Effector memory CD4-positive, alpha-beta T cell (primary cell): ENCODE data around the gene RAP1GAP.

Source experiments
- DNase-seq, 3 donors: peaks; one replicate each; pipeline ENCODE4 v3.0.0-alpha.2; 2020
- H3K27ac ChIP-seq: 2 replicates; pipeline ENCODE4 v1.7.0; 2013; ENCODE audit warnings: mild to moderate bottlenecking, low read length, moderate library complexity; ENCODE audit not compliant: insufficient read depth, poor library complexity, severe bottlenecking
- H3K27me3 ChIP-seq: replicated peaks from 2 replicates; pipeline ENCODE4 v1.7.0; 2013; ENCODE audit warnings: mild to moderate bottlenecking, low read length; ENCODE audit not compliant: insufficient read depth, control insufficient read depth, poor library complexity, severe bottlenecking
- H3K36me3 ChIP-seq: 2 replicates; pipeline ENCODE4 v1.7.0; 2013; ENCODE audit warnings: mild to moderate bottlenecking, low read length, moderate library complexity; ENCODE audit not compliant: control insufficient read depth, insufficient read depth
- H3K4me1 ChIP-seq: 2 replicates; pipeline ENCODE4 v1.7.0; 2013; ENCODE audit warnings: low read length, mild to moderate bottlenecking; ENCODE audit not compliant: control insufficient read depth, insufficient read depth, poor library complexity, severe bottlenecking
- H3K4me3 ChIP-seq: 2 replicates; pipeline ENCODE4 v1.7.0; 2013; ENCODE audit warnings: low read length, low read depth, mild to moderate bottlenecking; ENCODE audit not compliant: insufficient read depth, poor library complexity, severe bottlenecking
- H3K9me3 ChIP-seq: 2 replicates; pipeline ENCODE4 v1.7.0; 2013; ENCODE audit warnings: mild to moderate bottlenecking, low read length, moderate library complexity; ENCODE audit not compliant: control insufficient read depth

Gene RAP1GAP

GRCh38 chr1:21610027-21610426, 59.1 kb downstream of the RAP1GAP start:
- H3K36me3 ChIP-seq = no peaks in the 10 kb centered on the region
- H3K4me1 ChIP-seq = peaks cover 4% of the 10 kb centered on the region
- no peak overlapping the region for H3K27ac ChIP-seq
- H3K9me3 ChIP-seq = no peaks in the 10 kb centered on the region
- no peak overlapping the region for H3K4me3 ChIP-seq
- H3K27me3 ChIP-seq = no peaks in the 10 kb centered on the region
- DNase-seq = no peak

GRCh38 chr1:21608798-21609197, 60.4 kb downstream of the RAP1GAP start:
- H3K4me1 ChIP-seq = peaks cover 4% of the 10 kb centered on the region
- H3K9me3 ChIP-seq = no peaks in the 10 kb centered on the region
- no peaks in the 10 kb centered on the region for H3K36me3 ChIP-seq
- H3K27me3 ChIP-seq = no peaks in the 10 kb centered on the region
- H3K27ac ChIP-seq = no peak overlapping the region
- DNase-seq = no peak
- no peak overlapping the region for H3K4me3 ChIP-seq

DNA sequence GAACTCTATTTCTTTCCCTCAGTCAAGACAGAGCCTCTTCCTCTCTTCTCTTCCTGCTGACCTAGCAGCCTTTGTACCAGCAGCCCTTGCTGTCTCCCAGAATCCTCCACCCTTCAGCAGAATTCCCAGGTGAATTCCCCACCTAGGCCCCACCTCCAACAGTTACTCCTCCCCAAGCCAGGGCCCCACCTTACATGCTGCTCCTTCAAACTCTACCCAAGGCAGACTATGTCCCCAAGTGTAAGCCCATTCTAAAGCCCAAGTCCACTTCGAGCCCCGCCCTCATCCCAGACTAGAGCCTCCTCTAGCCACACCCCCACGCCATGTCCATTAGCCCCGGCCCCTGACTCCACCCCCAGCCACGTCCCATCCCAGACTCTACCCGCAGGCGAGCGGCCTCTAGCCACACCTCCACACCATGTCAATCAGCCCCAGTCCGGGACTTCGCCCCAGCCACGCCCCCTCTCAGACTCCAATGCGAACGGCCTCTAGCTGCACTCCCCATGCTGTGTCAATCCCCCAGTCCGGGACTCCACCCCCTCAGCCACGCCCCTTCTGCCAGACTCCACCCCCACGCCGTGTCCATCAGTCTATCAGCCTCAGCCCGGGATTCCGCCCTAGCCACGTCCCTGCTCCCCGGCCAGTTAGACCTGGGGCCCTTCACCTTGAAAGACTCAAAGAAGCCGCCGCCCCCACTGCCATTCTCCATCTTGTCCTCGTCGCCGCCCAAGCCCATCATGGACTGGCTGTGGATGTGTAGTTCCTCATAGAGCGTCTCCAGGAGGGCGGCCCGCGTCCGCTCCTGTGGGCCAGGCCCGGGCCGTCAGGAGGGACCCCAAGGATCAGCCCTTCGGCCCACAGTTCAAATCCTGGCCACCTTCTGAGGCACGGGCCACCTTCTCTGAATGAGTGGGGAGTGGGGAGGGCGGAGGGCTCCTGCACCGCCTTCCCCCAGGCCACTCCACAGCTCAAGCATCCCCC, 61.3 kb downstream of the RAP1GAP start:
- no peak overlapping the region for H3K4me3 ChIP-seq
- H3K27ac ChIP-seq = no peak overlapping the region
- DNase-seq = no peak
- no peaks in the 10 kb centered on the region for H3K9me3 ChIP-seq
- no peaks in the 10 kb centered on the region for H3K27me3 ChIP-seq
- peaks cover 4% of the 10 kb centered on the region for H3K4me1 ChIP-seq
- H3K36me3 ChIP-seq = no peaks in the 10 kb centered on the region

GRCh38 chr1:21605964-21606705, 63.0 kb downstream of the RAP1GAP start:
- no peak overlapping the region for H3K4me3 ChIP-seq
- H3K9me3 ChIP-seq = no peaks in the 10 kb centered on the region
- DNase-seq = no peak
- no peaks in the 10 kb centered on the region for H3K36me3 ChIP-seq
- peaks cover 4% of the 10 kb centered on the region for H3K4me1 ChIP-seq
- H3K27me3 ChIP-seq = no peaks in the 10 kb centered on the region
- no peak overlapping the region for H3K27ac ChIP-seq

GRCh38 chr1:21605012-21605715, 64.0 kb downstream of the RAP1GAP start:
- Histone ChIP-seq H3K9me3 (no peaks in the 10 kb centered on the region), H3K36me3 (no peaks in the 10 kb centered on the region), H3K27ac (no peak overlapping the region), H3K4me3 (no peak overlapping the region), H3K27me3 (no peaks in the 10 kb centered on the region), H3K4me1 (peaks cover 4% of the 10 kb centered on the region)
- DNase-seq = no peak

DNA sequence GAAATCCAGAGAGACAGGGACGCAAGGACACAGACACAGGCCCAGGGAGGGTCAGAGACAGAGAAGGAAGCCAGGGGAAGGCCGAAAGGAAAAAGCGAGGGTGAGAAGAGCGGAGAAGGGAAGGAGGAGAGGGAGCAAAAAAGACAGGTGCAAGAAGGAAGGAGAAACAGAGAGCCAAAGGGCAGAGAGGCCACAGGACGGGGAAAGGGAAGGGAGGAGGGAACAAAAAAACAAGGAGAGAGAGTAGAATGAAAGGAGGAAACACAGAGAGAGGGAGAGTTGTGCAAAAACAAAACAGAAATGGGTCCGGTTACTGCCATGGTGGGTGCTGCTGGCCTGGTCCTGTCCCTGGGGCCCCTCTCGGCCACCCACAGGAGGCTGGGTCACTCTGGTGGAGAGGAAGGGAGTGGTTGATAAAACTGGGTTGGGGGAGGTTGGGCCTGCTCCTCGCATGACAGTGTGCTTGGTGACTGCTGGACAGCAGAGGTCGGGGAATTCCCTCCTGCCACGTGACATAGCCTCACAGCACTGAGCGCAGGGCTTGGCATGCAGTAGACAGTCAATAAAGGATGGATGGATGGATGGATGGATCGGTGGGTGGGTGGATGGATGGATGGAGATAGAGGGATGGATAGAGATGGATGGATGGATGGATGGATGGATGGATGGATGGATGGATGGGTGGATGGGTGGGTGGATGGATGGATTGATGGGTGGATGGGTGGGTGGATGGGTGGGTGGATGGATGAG, 64.8 kb downstream of the RAP1GAP start:
- DNase-seq = no peak
- H3K9me3 ChIP-seq = no peaks in the 10 kb centered on the region

DNA sequence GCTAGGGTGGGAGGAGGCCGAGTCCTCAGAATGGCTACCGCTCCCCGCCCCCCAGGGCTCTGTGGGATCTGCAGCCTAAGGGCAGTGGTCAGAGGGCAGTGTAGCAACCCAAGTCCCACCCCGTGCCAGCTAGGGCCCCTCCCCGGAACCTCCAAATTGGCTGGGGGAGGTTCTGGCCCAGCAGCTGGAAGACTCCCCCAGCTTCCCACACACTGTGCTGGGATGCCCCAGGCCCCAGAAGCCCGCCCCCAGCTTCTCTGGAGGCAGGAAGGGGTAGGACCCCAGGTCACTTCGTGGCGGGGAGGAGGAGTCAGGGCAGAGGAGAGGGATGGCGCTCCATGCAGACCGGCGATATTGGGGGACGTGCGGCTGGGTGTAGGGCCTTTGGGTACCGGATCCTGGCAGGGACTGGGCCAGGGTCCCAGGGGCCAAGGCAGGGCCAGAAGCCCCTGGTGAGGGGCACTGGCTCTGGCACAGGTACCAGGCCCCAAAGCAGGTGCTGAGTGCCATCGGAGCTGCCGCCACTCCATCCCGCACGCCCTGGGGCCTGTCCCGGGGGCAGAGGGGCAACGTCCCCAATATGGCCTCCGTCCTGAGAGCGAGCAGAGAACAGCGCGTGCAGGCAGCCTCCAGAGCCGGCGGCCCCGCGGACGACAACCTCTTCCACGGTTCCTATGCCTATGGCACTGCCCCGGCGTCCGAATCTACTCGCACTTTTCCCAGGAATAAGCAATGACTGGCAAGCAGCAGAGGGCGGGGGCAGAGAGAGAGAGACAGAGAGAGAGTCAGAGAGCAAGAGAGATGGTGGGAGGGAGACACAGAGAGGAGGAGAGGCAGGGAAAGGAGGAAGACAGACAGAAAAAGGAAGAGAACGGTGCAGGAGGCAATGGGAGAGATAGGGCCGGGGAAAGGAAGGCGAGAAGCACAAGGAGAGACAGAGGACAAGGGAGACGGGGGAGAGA, 65.7 kb downstream of the RAP1GAP start:
- H3K4me1 ChIP-seq = peaks cover 4% of the 10 kb centered on the region
- no peaks in the 10 kb centered on the region for H3K27me3 ChIP-seq
- no peak overlapping the region for H3K27ac ChIP-seq
- no peak for DNase-seq
- H3K9me3 ChIP-seq = no peaks in the 10 kb centered on the region
- no peak overlapping the region for H3K4me3 ChIP-seq
- no peaks in the 10 kb centered on the region for H3K36me3 ChIP-seq

More for the DNA sequence above, 64.8 kb downstream of the RAP1GAP start:
- Histone ChIP-seq H3K4me3 (no peak overlapping the region), H3K27ac (no peak overlapping the region), H3K4me1 (peaks cover 4% of the 10 kb centered on the region), H3K27me3 (no peaks in the 10 kb centered on the region), H3K36me3 (no peaks in the 10 kb centered on the region)

- H3K36me3 ChIP-seq = no peaks in the 10 kb centered on the region
- no peak overlapping the region for H3K27ac ChIP-seq
- DNase-seq = no peak
- H3K9me3 ChIP-seq = no peaks in the 10 kb centered on the region
- no peaks in the 10 kb centered on the region for H3K4me1 ChIP-seq
- H3K27me3 ChIP-seq = no peaks in the 10 kb centered on the region
- H3K4me3 ChIP-seq = no peak overlapping the region
These were observed 67.7 kb downstream of the RAP1GAP start for GRCh38 chr1:21601278-21602048.
